Measurements from ENCODE around the gene FRYL. TPM values are rescaled to one million over a fixed set of nuclear protein-coding genes. Genes with fewer than 3 reads are reported as not detected.

Gene FRYL
- total RNA-seq, 1 experiment from 2014 or later = 53.9 TPM

GRCh38 chr4:48558819-48559218 is 221.3 kb downstream of the FRYL start:
- BruUV-seq (replicated peaks) = no TSS peak
- H3F3A ChIP-seq (ENCODE audit: insufficient read depth, low read depth) = no peaks in the 10 kb centered on the region
- H2AFZ ChIP-seq = no peak overlapping the region
- H3K4me1 ChIP-seq (replicated peaks; ENCODE audit: insufficient read depth) = no peaks in the 10 kb centered on the region
- peaks cover 7% of the 10 kb centered on the region; the same call in 1 of the 2 replicates for H3K36me3 ChIP-seq (ENCODE audit: low read depth)
- no peak overlapping the region for H3K27ac ChIP-seq
- H3K9me2 ChIP-seq (ENCODE audit: insufficient read depth) = no peaks in the 10 kb centered on the region
- no peaks in the 10 kb centered on the region for H3K79me2 ChIP-seq (ENCODE audit: low read depth)
- intact Hi-C loops (cut with micrococcal nuclease; ENCODE audit: unreplicated experiment) = no loop called here
- ChIA-PET CTCF (no interaction called here), POLR2A (ENCODE audit: unreplicated experiment) (no interaction called here)
- no peaks in the 10 kb centered on the region for H4K20me1 ChIP-seq (ENCODE audit: insufficient read depth)
- no peak overlapping the region for H3K4me2 ChIP-seq
- no peak for DNase-seq
- H3K27me3 ChIP-seq (ENCODE audit: insufficient read depth, low read depth) = no peaks in the 10 kb centered on the region
- H3K4me3 ChIP-seq = no peak overlapping the region
- no peaks in the 10 kb centered on the region for H3K9me3 ChIP-seq (ENCODE audit: insufficient read depth, low read depth)
- TF ChIP-seq EZH2 (IDR thresholded peaks at IDR 0.05; ENCODE audit: low read depth) (no peak), CTCF (conservative IDR thresholded peaks at IDR 0.05) (no peak)

DNA sequence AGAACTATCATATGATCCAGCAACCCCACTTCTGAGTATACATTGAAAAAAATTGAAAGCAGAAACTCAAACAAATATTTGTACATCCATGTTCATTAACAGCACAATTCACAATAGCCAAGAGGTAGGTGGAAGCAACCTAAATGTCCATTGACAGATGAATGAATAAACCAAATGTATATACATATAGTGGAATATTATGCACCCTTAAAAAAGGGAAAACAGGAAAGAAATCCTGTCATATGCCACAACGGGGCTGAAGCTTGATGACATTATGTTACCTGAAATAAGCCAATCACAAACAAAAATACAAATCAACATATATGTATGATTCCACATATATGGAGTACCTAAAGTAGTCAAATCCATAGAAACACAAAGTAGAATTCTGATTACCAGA is 222.1 kb downstream of the FRYL start:
- CTCF ChIA-PET = no interaction called here
- Histone ChIP-seq H3F3A (ENCODE audit: insufficient read depth, low read depth) (no peaks in the 10 kb centered on the region), H3K36me3 (ENCODE audit: low read depth) (peaks cover 7% of the 10 kb centered on the region; the same call in 1 of the 2 replicates), H3K9me3 (ENCODE audit: insufficient read depth, low read depth) (no peaks in the 10 kb centered on the region), H3K79me2 (ENCODE audit: low read depth) (no peaks in the 10 kb centered on the region), H4K20me1 (ENCODE audit: insufficient read depth) (no peaks in the 10 kb centered on the region), H3K9me2 (ENCODE audit: insufficient read depth) (no peaks in the 10 kb centered on the region), H2AFZ (no peak overlapping the region), H3K4me2 (no peak overlapping the region), H3K27ac (no peak overlapping the region), H3K4me3 (no peak overlapping the region), H3K4me1 (replicated peaks; ENCODE audit: insufficient read depth) (no peaks in the 10 kb centered on the region), H3K27me3 (ENCODE audit: insufficient read depth, low read depth) (no peaks in the 10 kb centered on the region)
- POLR2A ChIA-PET (ENCODE audit: unreplicated experiment) = no interaction called here
- BruUV-seq (replicated peaks) = no TSS peak
- no peak for DNase-seq
- TF ChIP-seq CTCF (conservative IDR thresholded peaks at IDR 0.05) (no peak), EZH2 (IDR thresholded peaks at IDR 0.05; ENCODE audit: low read depth) (no peak)
- intact Hi-C loops (cut with micrococcal nuclease; ENCODE audit: unreplicated experiment) = no loop called here

GRCh38 chr4:48557478-48557877 is 222.6 kb downstream of the FRYL start:
- no peaks in the 10 kb centered on the region for H4K20me1 ChIP-seq (ENCODE audit: insufficient read depth)
- no peak overlapping the region for H3K4me3 ChIP-seq
- H3K36me3 ChIP-seq (ENCODE audit: low read depth) = peaks cover 7% of the 10 kb centered on the region; the same call in 1 of the 2 replicates
- H3K79me2 ChIP-seq (ENCODE audit: low read depth) = no peaks in the 10 kb centered on the region
- no TSS peak for BruUV-seq (replicated peaks)
- H2AFZ ChIP-seq = no peak overlapping the region
- H3K9me2 ChIP-seq (ENCODE audit: insufficient read depth) = no peaks in the 10 kb centered on the region
- no peaks in the 10 kb centered on the region for H3F3A ChIP-seq (ENCODE audit: insufficient read depth, low read depth)
- CTCF ChIA-PET = no interaction called here
- no peak overlapping the region for H3K27ac ChIP-seq
- H3K27me3 ChIP-seq (ENCODE audit: insufficient read depth, low read depth) = no peaks in the 10 kb centered on the region
- POLR2A ChIA-PET (ENCODE audit: unreplicated experiment) = interaction anchor here (0.6 kb wide), 1 partner anchor 320 kb away, joined by 8 read pairs; no protein-coding TSS in a partner anchor
- intact Hi-C loops (cut with micrococcal nuclease; ENCODE audit: unreplicated experiment) = no loop called here
- H3K4me2 ChIP-seq = no peak overlapping the region
- H3K4me1 ChIP-seq (replicated peaks; ENCODE audit: insufficient read depth) = no peaks in the 10 kb centered on the region
- no peaks in the 10 kb centered on the region for H3K9me3 ChIP-seq (ENCODE audit: insufficient read depth, low read depth)
- no peak for TF ChIP-seq EZH2 (IDR thresholded peaks at IDR 0.05; ENCODE audit: low read depth)
- TF ChIP-seq CTCF (conservative IDR thresholded peaks at IDR 0.05) = peak; percentile 45; the same call in 1 of the 2 replicates
- no peak for DNase-seq

All from PC-9 (cell line).